Sciatic nerve (tissue), 2 donors: Measurements from ENCODE around the gene PRSS3. TPM values are rescaled to one million over a fixed set of nuclear protein-coding genes. Genes with fewer than 3 reads are reported as not detected.
"Not testable (repeated sequence)": the region's sequence is repeated elsewhere in the genome, so short reads cannot be mapped to it uniquely, and the experiment has no call there.

Experiments used
- ATAC-seq: fragments of 200-7000 bp; cut with Tn5 transposase; one replicate; pipeline ENCODE4 v1.9.1; 2020; ENCODE audit warnings: mild to moderate bottlenecking, moderate library complexity
- DNase-seq: peaks from one replicate; pipeline ENCODE4 v3.0.0-alpha.2; 2020; ENCODE audit warnings: low spot score
- intact Hi-C: fragments of 100-400 bp; cut with DNase I; formaldehyde crosslinking; loops from one replicate; pipeline ENCODE4 v1.14.2; 2022
- total RNA-seq: library from RNA; stranded (reverse); fragmentation: NEBNext Ultra II Directional; extraction: Animal tissue kit (Norgen Biotek cat#: 25700); gene quantifications from one replicate; pipeline ENCODE4 v1.2.1, GENCODE V29; 2021
- donor health status: DM: no; HTN: no; CAD: no.
- donor health status: DM: no; HTN: no; CAD: no.

PRSS3 gene
- total RNA-seq, result not detected

DNA sequence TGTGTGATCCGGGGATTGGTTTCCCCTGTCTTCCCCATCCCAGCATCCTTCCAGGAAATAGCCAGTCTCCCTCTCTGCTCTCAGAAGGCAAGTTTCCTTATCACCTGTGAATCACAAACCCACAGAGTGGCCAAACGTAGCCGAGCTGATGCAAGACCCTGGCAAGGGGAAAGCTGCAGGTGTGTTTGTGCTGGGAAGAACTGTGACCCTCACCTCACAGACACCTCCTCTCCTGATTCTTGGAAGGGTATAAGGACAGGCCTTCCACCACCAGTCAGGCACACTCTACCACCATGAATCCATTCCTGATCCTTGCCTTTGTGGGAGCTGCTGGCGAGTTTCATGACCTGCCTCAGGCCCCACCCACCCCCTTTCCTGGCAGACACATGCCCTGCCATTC, at the start of gene PRSS3:
PRSS3 (plus strand) TSS at position 281 of the 400 bp plus-strand sequence; CDS start at position 294, 13 bp downstream.
- DNase-seq (no peak), ATAC-seq (no peak)
- intact Hi-C loops, result no loop called here

DNA sequence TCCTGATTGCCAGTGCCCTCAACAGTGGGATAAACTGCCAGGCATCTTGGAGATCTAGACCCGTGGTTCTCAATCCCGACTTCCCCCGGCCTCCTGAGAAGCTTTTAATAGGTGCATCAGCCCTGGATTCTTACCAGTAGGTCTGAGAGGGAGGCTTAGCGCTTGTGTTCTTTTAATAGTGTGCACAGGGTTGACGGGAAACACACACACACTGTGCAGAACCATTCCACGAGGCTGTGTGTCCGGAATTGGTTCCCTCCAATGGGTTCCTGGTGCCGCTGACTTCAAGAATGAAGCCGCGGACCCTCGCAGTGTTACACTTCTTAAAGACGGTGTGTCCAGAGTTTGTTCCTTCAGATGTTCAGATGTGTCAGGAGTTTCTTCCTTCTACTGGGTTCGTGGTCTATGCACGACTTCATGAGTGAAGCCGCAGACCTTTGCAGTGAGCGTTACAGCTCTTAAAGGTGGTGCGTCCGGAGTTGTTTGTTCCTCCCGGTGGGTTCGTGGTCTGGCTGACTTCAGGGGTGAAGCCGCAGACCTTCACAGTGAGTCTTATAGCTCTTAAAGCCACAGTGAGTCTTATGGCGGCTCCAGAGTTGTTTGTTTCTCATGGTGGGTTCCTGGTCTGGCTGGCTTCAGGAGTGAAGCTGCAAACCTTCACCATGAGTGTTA, 46.6 kb upstream of the PRSS3 start:
- DNase-seq (no peak), ATAC-seq (no peak)
- intact Hi-C loops, result no loop called here

DNA sequence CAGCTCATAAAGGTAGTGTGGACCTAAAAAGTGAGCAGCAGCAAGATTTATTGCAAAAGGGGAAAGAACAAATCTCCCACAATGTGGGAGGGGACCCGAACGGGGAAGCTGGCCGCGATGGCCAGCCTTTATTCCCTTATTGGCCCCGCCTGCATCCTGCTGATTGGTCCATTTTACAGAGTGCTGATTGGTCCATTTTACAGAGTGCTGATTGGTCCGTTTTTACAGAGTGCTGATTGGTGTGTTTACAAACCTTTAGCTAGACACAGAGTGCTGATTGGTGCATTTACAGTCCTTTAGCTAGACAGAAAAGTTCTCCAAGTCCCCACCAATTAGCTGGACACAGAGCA, 46.1 kb upstream of the PRSS3 start:
- DNase-seq, ATAC-seq, intact Hi-C loops: not testable (repeated sequence)

- DNase-seq (no peak), ATAC-seq (no peak)
- intact Hi-C loops, result no loop called here
Observed at GRCh38 chr9:33750307-33750838, 45.0 kb upstream of the PRSS3 start.

- ATAC-seq (no peak), DNase-seq (no peak)
- intact Hi-C loops, result no loop called here
Observed at GRCh38 chr9:33750839-33751339, 44.5 kb upstream of the PRSS3 start.

DNA sequence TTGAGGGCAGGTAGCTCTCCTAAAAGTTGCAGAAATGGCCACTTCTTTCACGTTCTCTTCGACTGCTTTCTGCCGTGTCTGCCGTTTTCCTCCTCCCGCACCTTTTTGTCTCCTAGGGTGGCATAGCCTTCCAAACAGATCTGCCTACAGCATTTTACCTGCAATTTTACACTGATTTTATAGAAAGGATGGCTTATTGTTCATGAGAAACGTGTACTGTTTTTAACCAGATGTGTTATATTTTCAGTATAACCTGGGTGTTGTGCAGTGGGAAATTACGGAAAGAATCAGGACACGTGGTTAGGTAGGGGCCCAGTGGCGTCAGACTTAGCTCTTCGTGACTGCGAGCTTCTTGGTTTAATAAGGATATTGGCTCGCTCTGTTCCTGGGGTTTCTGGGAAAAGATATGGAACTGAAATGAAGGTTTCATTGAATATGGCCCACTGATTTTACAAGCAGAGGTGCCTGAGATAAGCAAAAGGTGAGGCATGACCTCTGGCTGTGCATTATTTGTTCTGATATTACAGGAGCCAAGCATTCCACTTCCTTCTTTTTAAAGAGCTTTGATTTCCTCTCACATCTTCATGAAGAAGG, 43.7 kb upstream of the PRSS3 start:
- DNase-seq (no peak), ATAC-seq (no peak)
- intact Hi-C loops, result no loop called here

DNA sequence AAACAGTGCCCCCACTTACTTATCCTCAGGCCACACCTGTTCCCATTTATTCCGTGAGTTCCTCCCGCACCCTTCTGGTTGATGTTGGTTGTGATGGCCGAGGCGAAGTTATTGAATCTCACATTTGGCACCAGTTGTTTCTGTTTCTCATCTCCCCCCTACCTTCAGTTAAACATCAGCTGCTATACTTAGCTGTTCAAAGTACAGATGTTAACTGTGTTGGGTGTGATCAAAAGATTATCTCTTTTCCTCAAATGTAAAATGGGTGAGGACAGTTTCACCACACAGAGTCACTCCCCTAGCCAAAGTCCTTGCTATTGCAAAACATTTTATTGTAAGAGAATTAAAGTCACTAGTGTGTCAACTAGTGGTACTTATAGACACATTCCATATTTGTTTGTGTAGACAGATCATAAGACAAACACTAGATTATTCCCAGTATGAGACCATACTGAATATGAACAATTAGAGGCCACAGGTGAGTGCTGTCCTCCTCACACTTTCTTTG, 43.2 kb upstream of the PRSS3 start:
- no peak for ATAC-seq
- DNase-seq, result no peak
- intact Hi-C loops, result no loop called here

- not testable (repeated sequence) for DNase-seq
Observed at GRCh38 chr9:33752789-33753188, 42.6 kb upstream of the PRSS3 start.

GRCh38 chr9:33759648-33760047, 35.7 kb upstream of the PRSS3 start:
- ATAC-seq, intact Hi-C loops, DNase-seq: not testable (repeated sequence)

More at GRCh38 chr9:33752789-33753188, 42.6 kb upstream of the PRSS3 start:
- ATAC-seq, intact Hi-C loops: not testable (repeated sequence)

- no peak for ATAC-seq
- no peak for DNase-seq
- intact Hi-C loops, result no loop called here
Observed at GRCh38 chr9:33762343-33762742, 33.0 kb upstream of the PRSS3 start.

DNA sequence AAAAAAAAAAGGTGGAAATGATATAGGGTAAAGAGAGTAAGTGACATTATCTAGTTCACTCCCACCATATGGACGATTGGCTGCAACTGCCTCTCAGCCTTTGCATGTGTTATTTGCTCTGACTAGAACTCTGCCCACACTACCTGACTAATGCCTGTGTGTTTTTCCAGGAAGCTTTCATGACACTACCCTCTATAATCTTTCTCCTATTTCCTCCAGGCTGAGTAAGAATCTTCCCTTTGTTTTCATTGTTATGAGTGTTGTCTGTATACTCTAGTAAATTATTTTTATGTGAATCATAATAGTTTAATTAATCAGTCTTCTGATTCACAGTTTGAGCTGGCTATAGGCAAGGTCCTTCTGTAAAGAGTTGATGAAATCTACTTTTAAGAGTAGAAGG, 31.7 kb upstream of the PRSS3 start:
- intact Hi-C loops, DNase-seq, ATAC-seq: not testable (repeated sequence)

GRCh38 chr9:33765411-33765810, 29.9 kb upstream of the PRSS3 start:
- ATAC-seq (no peak), DNase-seq (no peak)
- intact Hi-C loops, result no loop called here

- DNase-seq, intact Hi-C loops, ATAC-seq: not testable (repeated sequence)
Observed at GRCh38 chr9:33770156-33770880, 25.0 kb upstream of the PRSS3 start.

- ATAC-seq, DNase-seq, intact Hi-C loops: not testable (repeated sequence)
Observed at GRCh38 chr9:33773135-33773534, 22.2 kb upstream of the PRSS3 start.

GRCh38 chr9:33774074-33774659, 21.2 kb upstream of the PRSS3 start:
- DNase-seq, intact Hi-C loops, ATAC-seq: not testable (repeated sequence)

- no peak for DNase-seq
- ATAC-seq, result no peak
- intact Hi-C loops, result no loop called here
Observed at GRCh38 chr9:33776578-33776977, 18.8 kb upstream of the PRSS3 start.

- no peak for DNase-seq
- intact Hi-C loops, result no loop called here
- ATAC-seq, result no peak
Observed at GRCh38 chr9:33778700-33779351, 16.5 kb upstream of the PRSS3 start.

GRCh38 chr9:33780276-33780675, 15.1 kb upstream of the PRSS3 start:
- intact Hi-C loops, result no loop called here
- DNase-seq (no peak), ATAC-seq (no peak)

- no peak for DNase-seq
- intact Hi-C loops, result no loop called here
- ATAC-seq, result no peak
Observed at GRCh38 chr9:33781736-33782135, 13.6 kb upstream of the PRSS3 start.
